ENCODE data around the gene GREB1. TPM values are rescaled to one million over a fixed set of nuclear protein-coding genes. Genes with fewer than 3 reads are reported as not detected.

The GREB1 gene
- total RNA-seq, 6 donors from 2014 or later = 0.39 to 5.4 (median 1.6) TPM

GRCh38 chr2:11517906-11518305 lies 15.9 kb upstream of the GREB1 start:
- H3K27ac ChIP-seq = no peak overlapping the region
- 66 to 80% methylated on average over 3 of the region's 3 CpGs for WGBS, 2 donors
- no peak overlapping the region for H3K4me3 ChIP-seq
- peaks cover 0 to 3% (median 0%) of the 10 kb centered on the region in 4 donors for H3K9me3 ChIP-seq
- no peaks in the 10 kb centered on the region for H3K27me3 ChIP-seq
- DNase-seq (no peak), ATAC-seq (ENCODE audit: low FRiP score in 2 of 2) (no peak)
- TF ChIP-seq CTCF (IDR thresholded peaks at IDR 0.05) (no peak), POLR2AphosphoS5 (IDR thresholded peaks at IDR 0.05) (no peak), EP300 (IDR thresholded peaks at IDR 0.05) (no peak), POLR2A (IDR thresholded peaks at IDR 0.05) (no peak)
- no peaks in the 10 kb centered on the region for H3K36me3 ChIP-seq
- H3K4me1 ChIP-seq = no peaks in the 10 kb centered on the region

GRCh38 chr2:11520092-11520693 lies 13.7 kb upstream of the GREB1 start:
- no peak overlapping the region for H3K27ac ChIP-seq
- WGBS, 2 donors = 82 to 87% methylated on average over 3 of the region's 3 CpGs
- DNase-seq (no peak), ATAC-seq (ENCODE audit: low FRiP score in 2 of 2) (no peak)
- no peaks in the 10 kb centered on the region for H3K36me3 ChIP-seq
- H3K27me3 ChIP-seq = no peaks in the 10 kb centered on the region
- TF ChIP-seq POLR2A (IDR thresholded peaks at IDR 0.05) = no peak
- TF ChIP-seq EP300 (IDR thresholded peaks at IDR 0.05) = no peak
- TF ChIP-seq POLR2AphosphoS5 (IDR thresholded peaks at IDR 0.05) = no peak
- TF ChIP-seq CTCF (IDR thresholded peaks at IDR 0.05) = no peak
- H3K4me1 ChIP-seq = no peaks in the 10 kb centered on the region
- H3K9me3 ChIP-seq = peaks cover 0 to 3% (median 0%) of the 10 kb centered on the region in 4 donors
- no peak overlapping the region for H3K4me3 ChIP-seq

- no peaks in the 10 kb centered on the region for H3K4me1 ChIP-seq
- peaks cover 0 to 3% (median 0%) of the 10 kb centered on the region in 4 donors for H3K9me3 ChIP-seq
- no peaks in the 10 kb centered on the region for H3K36me3 ChIP-seq
- WGBS, 2 donors = 74 to 88% methylated on average over 8 of the region's 8 CpGs
- no peak overlapping the region for H3K4me3 ChIP-seq
- no peak overlapping the region for H3K27ac ChIP-seq
- ATAC-seq (ENCODE audit: low FRiP score in 2 of 2) (no peak), DNase-seq (no peak)
- H3K27me3 ChIP-seq = no peaks in the 10 kb centered on the region
- no peak for TF ChIP-seq EP300 (IDR thresholded peaks at IDR 0.05)
- no peak for TF ChIP-seq POLR2A (IDR thresholded peaks at IDR 0.05)
- TF ChIP-seq POLR2AphosphoS5 (IDR thresholded peaks at IDR 0.05) = no peak
- TF ChIP-seq CTCF (IDR thresholded peaks at IDR 0.05) = no peak
Observed at GRCh38 chr2:11521775-11522174, 12.1 kb upstream of the GREB1 start.

GRCh38 chr2:11524470-11524869 lies 9.4 kb upstream of the GREB1 start:
- peak in 1 of 2 donors; percentile 87 for ATAC-seq (ENCODE audit: low FRiP score in 2 of 2)
- DNase-seq = no peak

More at GRCh38 chr2:11524470-11524869, 9.4 kb upstream of the GREB1 start:
- 50 to 68% methylated on average over 2 of the region's 2 CpGs for WGBS, 2 donors
- Histone ChIP-seq H3K9me3 (peaks cover 0 to 3% (median 0%) of the 10 kb centered on the region in 4 donors), H3K27ac (no peak overlapping the region), H3K27me3 (no peaks in the 10 kb centered on the region), H3K4me3 (no peak overlapping the region), H3K36me3 (no peaks in the 10 kb centered on the region), H3K4me1 (no peaks in the 10 kb centered on the region)
- no peak for TF ChIP-seq POLR2A (IDR thresholded peaks at IDR 0.05)
- TF ChIP-seq CTCF (IDR thresholded peaks at IDR 0.05) = no peak
- no peak for TF ChIP-seq EP300 (IDR thresholded peaks at IDR 0.05)
- TF ChIP-seq POLR2AphosphoS5 (IDR thresholded peaks at IDR 0.05) = no peak

Measured in upper lobe of left lung (tissue), 6 donors.